ENCODE data around the gene TNNT1. TPM values are rescaled to one million over a fixed set of nuclear protein-coding genes. Genes with fewer than 3 reads are reported as not detected.

TNNT1 gene
- total RNA-seq, 1 donor from 2014 or later, result not detected

GRCh38 chr19:55094456-55095259 is 54.3 kb downstream of the TNNT1 start:
- Mint-ChIP-seq H3K27me3 (ENCODE audit: unreplicated experiment) (no peaks in the 10 kb centered on the region), H3K27ac (ENCODE audit: unreplicated experiment) (no peak overlapping the region), H3K4me3 (ENCODE audit: unreplicated experiment) (no peak overlapping the region), H3K4me1 (ENCODE audit: unreplicated experiment) (peaks cover 3% of the 10 kb centered on the region), H3K9me3 (ENCODE audit: unreplicated experiment) (no peaks in the 10 kb centered on the region), H3K36me3 (ENCODE audit: unreplicated experiment) (peaks cover 11% of the 10 kb centered on the region)
- no peak for DNase-seq (ENCODE audit: extremely low spot score, unreplicated experiment)
- TF ChIP-seq CTCF (IDR thresholded peaks at IDR 0.05), result no peak

DNA sequence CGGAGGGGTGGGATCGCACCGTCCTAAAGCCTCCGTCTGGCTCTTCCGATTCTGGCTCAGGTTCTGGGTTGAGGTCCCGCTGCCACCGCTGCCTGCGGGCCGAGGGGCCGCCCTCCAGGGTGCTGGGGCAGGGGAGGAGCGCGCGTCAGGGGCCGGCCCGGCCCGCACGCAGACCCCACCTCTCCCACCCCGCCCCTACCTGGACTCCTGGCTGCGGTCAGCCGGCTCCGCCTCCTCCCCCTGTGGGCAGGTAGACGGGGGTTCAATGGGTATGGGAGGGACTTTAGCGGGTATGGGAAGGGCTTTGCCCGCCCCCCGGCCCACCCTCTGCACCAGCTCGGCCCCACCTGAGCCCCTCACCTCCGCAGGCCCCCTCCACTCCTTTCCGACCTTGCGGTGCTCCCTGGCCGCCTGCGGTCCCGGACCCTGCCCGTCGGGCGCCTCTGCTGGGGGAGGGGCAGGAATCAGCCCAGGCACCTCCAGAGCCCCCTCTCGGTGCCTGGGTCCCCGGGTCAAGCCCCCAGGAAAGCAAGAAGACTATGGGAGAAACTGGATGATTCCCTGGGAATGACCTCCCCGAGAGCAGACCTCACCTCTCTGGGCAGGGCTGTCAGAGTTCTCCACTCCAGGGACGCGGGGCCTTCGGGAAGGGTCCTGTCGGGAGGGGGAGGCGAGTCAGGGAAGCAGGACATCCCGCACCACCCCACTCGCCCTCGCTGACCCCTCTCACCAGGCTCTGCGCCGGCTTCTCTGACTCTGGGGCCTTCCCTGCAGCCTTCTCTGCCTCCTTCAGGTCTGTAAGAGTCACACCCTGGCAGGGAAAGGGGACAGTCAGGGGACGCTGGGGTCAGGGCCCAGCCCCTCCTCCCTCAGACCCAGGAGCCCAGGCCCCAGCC is 56.3 kb downstream of the TNNT1 start:
- Mint-ChIP-seq H3K27ac (ENCODE audit: unreplicated experiment) (no peak overlapping the region), H3K4me3 (ENCODE audit: unreplicated experiment) (no peak overlapping the region), H3K9me3 (ENCODE audit: unreplicated experiment) (no peaks in the 10 kb centered on the region), H3K4me1 (ENCODE audit: unreplicated experiment) (peaks cover 20% of the 10 kb centered on the region), H3K36me3 (ENCODE audit: unreplicated experiment) (peaks cover 11% of the 10 kb centered on the region), H3K27me3 (ENCODE audit: unreplicated experiment) (no peaks in the 10 kb centered on the region)
- no peak for TF ChIP-seq CTCF (IDR thresholded peaks at IDR 0.05)
- no peak for DNase-seq (ENCODE audit: extremely low spot score, unreplicated experiment)

GRCh38 chr19:55091955-55092354 is 57.1 kb downstream of the TNNT1 start:
- Mint-ChIP-seq H3K27ac (ENCODE audit: unreplicated experiment) (no peak overlapping the region), H3K27me3 (ENCODE audit: unreplicated experiment) (no peaks in the 10 kb centered on the region)

GRCh38 chr19:55091126-55091910 is 57.7 kb downstream of the TNNT1 start:
- no peak overlapping the region for H3K4me3 Mint-ChIP-seq (ENCODE audit: unreplicated experiment)

More at GRCh38 chr19:55091955-55092354, 57.1 kb downstream of the TNNT1 start:
- H3K36me3 Mint-ChIP-seq (ENCODE audit: unreplicated experiment), result peaks cover 11% of the 10 kb centered on the region
- H3K9me3 Mint-ChIP-seq (ENCODE audit: unreplicated experiment), result no peaks in the 10 kb centered on the region
- DNase-seq (ENCODE audit: extremely low spot score, unreplicated experiment), result no peak
- H3K4me1 Mint-ChIP-seq (ENCODE audit: unreplicated experiment), result peaks cover 27% of the 10 kb centered on the region
- TF ChIP-seq CTCF (IDR thresholded peaks at IDR 0.05), result no peak
- no peak overlapping the region for H3K4me3 Mint-ChIP-seq (ENCODE audit: unreplicated experiment)

More at GRCh38 chr19:55091126-55091910, 57.7 kb downstream of the TNNT1 start:
- no peak for TF ChIP-seq CTCF (IDR thresholded peaks at IDR 0.05)
- DNase-seq (ENCODE audit: extremely low spot score, unreplicated experiment), result no peak
- Mint-ChIP-seq H3K27ac (ENCODE audit: unreplicated experiment) (no peak overlapping the region), H3K4me1 (ENCODE audit: unreplicated experiment) (peaks cover 29% of the 10 kb centered on the region), H3K27me3 (ENCODE audit: unreplicated experiment) (no peaks in the 10 kb centered on the region), H3K9me3 (ENCODE audit: unreplicated experiment) (no peaks in the 10 kb centered on the region), H3K36me3 (ENCODE audit: unreplicated experiment) (peaks cover 11% of the 10 kb centered on the region)

Measured in osteocyte (in vitro differentiated cells).